HepG2 (cell line): ENCODE measurements around the gene IGSF8. TPM values are rescaled to one million over a fixed set of nuclear protein-coding genes. Genes with fewer than 3 reads are reported as not detected.

Experiments
- ATAC-seq: fragments of 200-7000 bp; cut with Tn5 transposase; 3 replicates; pipeline ENCODE4 v1.9.1; 2020; ENCODE audit warnings: mild to moderate bottlenecking, moderate library complexity
- BruUV-seq: library from RNA; stranded (reverse); fragments of 400-500 nt; replicated peaks from 2 replicates; lab custom pipeline; 2021; lab: Mats Ljungman, UMichigan
- CTCF ChIA-PET: fragments of 300-600 bp; formaldehyde crosslinking; extraction: SDS; loops from one replicate; lab custom pipeline; 2021; ENCODE audit warnings: low total read pairs, inconsistent platforms, low intra/inter-chr PET ratio; lab: Yijun Ruan, JAX
- POLR2A ChIA-PET: fragments of 350-600 bp; sonication (Branson Sonifier 250); formaldehyde crosslinking; loops from one replicate; lab custom pipeline; 2020; ENCODE audit warnings: antibody characterized with exemption, inconsistent platforms; lab: Yijun Ruan, JAX
- DNase-seq: peaks from one replicate; pipeline ENCODE4 v3.0.0-alpha.2; 2015; ENCODE audit warnings: low spot score
- FAIRE-seq: peaks from 3 replicates; lab custom pipeline; 2011; peaks lifted over from hg19 to GRCh38; lab: Jason Lieb, UNC
- H2AFZ ChIP-seq: one replicate; pipeline ENCODE4 v1.6.1; 2011; ENCODE audit warnings: low read length, inconsistent platforms
- H3K27ac ChIP-seq: fragments of 300-600 bp; 3 replicates; pipeline ENCODE4 v1.8.0; 2011; ENCODE audit warnings: mixed run types, mild to moderate bottlenecking, mixed read lengths, low read length, inconsistent platforms; ENCODE audit not compliant: insufficient read depth; ENCODE audit errors: extremely low read length
- H3K27me3 ChIP-seq, 2 experiments: fragments of 200-600 bp in 1 of 2; 2 replicates in 1 of 2; 3 replicates in 1 of 2; pipeline versions ENCODE4 v1.6.0 to v1.8.0; 2011; ENCODE audit warnings: low read length in 2 of 2, mild to moderate bottlenecking in 2 of 2, moderate library complexity in 2 of 2, inconsistent platforms in 1 of 2; ENCODE audit not compliant: insufficient read depth in 2 of 2, control insufficient read depth in 1 of 2
- H3K36me3 ChIP-seq, 2 experiments: fragments of 200-600 bp in 1 of 2; replicated peaks in 1 of 2; 2 replicates in 1 of 2; 3 replicates in 1 of 2; pipeline versions ENCODE4 v1.5.1 to v1.8.0; 2011; ENCODE audit warnings: low read length in 2 of 2, inconsistent platforms in 1 of 2; ENCODE audit not compliant: insufficient read depth in 2 of 2, control insufficient read depth in 1 of 2
- H3K4me1 ChIP-seq: 2 replicates; pipeline ENCODE4 v1.5.1; 2012; ENCODE audit warnings: low read length, inconsistent platforms; ENCODE audit not compliant: insufficient read depth
- H3K4me2 ChIP-seq: 2 replicates; pipeline ENCODE4 v1.6.0; 2011; ENCODE audit warnings: low read depth, low read length, inconsistent platforms
- H3K4me3 ChIP-seq, 3 experiments: fragments of 200-600 bp in 1 of 3; sonication (generic), shearing (Covaris generic) in 1 of 3; replicated peaks in 1 of 3; 2 replicates each; pipeline ENCODE4 v1.5.1; 2011 to 2016; ENCODE audit warnings: low read length in 3 of 3, inconsistent platforms in 2 of 3, low read depth in 2 of 3, mild to moderate bottlenecking in 2 of 3, control low read depth in 1 of 3, mixed read lengths in 1 of 3; ENCODE audit not compliant: insufficient read depth in 1 of 3
- H3K79me2 ChIP-seq: one replicate; pipeline ENCODE4 v1.6.1; 2011; ENCODE audit warnings: low read length, inconsistent platforms; ENCODE audit not compliant: insufficient read depth
- H3K9ac ChIP-seq: 2 replicates; pipeline ENCODE4 v1.6.0; 2011; ENCODE audit warnings: mild to moderate bottlenecking, low read depth, low read length, inconsistent platforms; ENCODE audit not compliant: insufficient read depth
- H3K9me3 ChIP-seq: 2 replicates; pipeline ENCODE4 v1.5.1; 2012; ENCODE audit warnings: mild to moderate bottlenecking, low read length
- H4K20me1 ChIP-seq: 2 replicates; pipeline ENCODE4 v1.6.0; 2011; ENCODE audit warnings: inconsistent platforms, mild to moderate bottlenecking, low read length, moderate library complexity; ENCODE audit not compliant: insufficient read depth
- CBX1 ChIP-seq: IDR thresholded peaks from one replicate; pipeline ENCODE4 v1.6.1; 2016; ENCODE audit warnings: antibody characterized with exemption, low read depth
- EEA1 ChIP-seq: sonication (generic); formaldehyde crosslinking; IDR thresholded peaks from 2 replicates; pipeline ENCODE4 v1.5.1; 2020; ENCODE audit warnings: mild to moderate bottlenecking, missing genetic modification reagents, borderline replicate concordance
- ETV5 ChIP-seq: IDR thresholded peaks from 2 replicates; pipeline ENCODE4 v1.6.1; 2018; ENCODE audit warnings: missing biosample characterization, missing genetic modification reagents, inconsistent platforms, borderline replicate concordance
- GTF3A ChIP-seq: sonication (generic); formaldehyde crosslinking; conservative IDR thresholded peaks from 2 replicates; pipeline ENCODE4 v1.4.0; 2020; ENCODE audit warnings: mild to moderate bottlenecking, missing genetic modification reagents
- JDP2 ChIP-seq: sonication (generic); formaldehyde crosslinking; IDR thresholded peaks from 2 replicates; pipeline ENCODE4 v1.8.1; 2022; ENCODE audit warnings: missing genetic modification reagents, borderline replicate concordance
- KAT8 ChIP-seq: IDR thresholded peaks from 2 replicates; pipeline ENCODE4 v1.6.1; 2016; ENCODE audit warnings: missing genetic modification reagents, missing compliant biosample characterization
- POLR2A ChIP-seq, 2 experiments: IDR thresholded peaks; 2 replicates each; pipeline ENCODE4 v1.6.1; 2011; ENCODE audit warnings: low read depth in 2 of 2, low read length in 2 of 2, mild to moderate bottlenecking in 1 of 2, moderate library complexity in 1 of 2; ENCODE audit not compliant: insufficient read depth in 1 of 2
- PPARG ChIP-seq: conservative IDR thresholded peaks from 2 replicates; pipeline ENCODE4 v1.6.1; 2016; ENCODE audit warnings: missing biosample characterization, missing genetic modification reagents
- RAD21 ChIP-seq: fragments of 450-650 bp; formaldehyde crosslinking; IDR thresholded peaks from 2 replicates; pipeline ENCODE4 v1.5.0; 2020; ENCODE audit warnings: mild to moderate bottlenecking
- RXRB ChIP-seq: IDR thresholded peaks from 2 replicates; pipeline ENCODE4 v1.6.1; 2016; ENCODE audit warnings: borderline replicate concordance, missing genetic modification reagents, missing compliant biosample characterization
- SAP130 ChIP-seq: IDR thresholded peaks from 2 replicates; pipeline ENCODE4 v1.6.1; 2016; ENCODE audit warnings: low read depth
- SRSF4 ChIP-seq: fragments of 200-400 bp; formaldehyde crosslinking; IDR thresholded peaks from one replicate; pipeline ENCODE4 v1.6.1; 2018; ENCODE audit warnings: mild to moderate bottlenecking, low read depth, low read length, moderate library complexity; ENCODE audit not compliant: poor library complexity, severe bottlenecking
- TMF1 ChIP-seq: sonication (generic); formaldehyde crosslinking; IDR thresholded peaks from 2 replicates; pipeline ENCODE4 v1.8.1; 2022; ENCODE audit warnings: low read depth, missing genetic modification reagents
- TRIM22 ChIP-seq: fragments of 450-650 bp; IDR thresholded peaks from 2 replicates; pipeline ENCODE4 v1.6.1; 2017
- ZNF570 ChIP-seq: sonication (generic); formaldehyde crosslinking; IDR thresholded peaks from 2 replicates; pipeline ENCODE4 v1.4.0; 2020; ENCODE audit warnings: mild to moderate bottlenecking, missing genetic modification reagents, borderline replicate concordance
- ZNF597 ChIP-seq: sonication (generic); formaldehyde crosslinking; IDR thresholded peaks from 2 replicates; pipeline ENCODE4 v1.5.0; 2020; ENCODE audit warnings: missing genetic modification reagents
- WGBS: methylation state at CpG from one replicate; pipeline ENCODE4 v1.1.6; 2017; ENCODE audit warnings: low lambda C conversion rate; 5-methylcytosine and 5-hydroxymethylcytosine counted together
- in situ Hi-C: cut with HindIII; loops from 2 replicates; pipeline ENCODE4 v1.10.0; 2017; ENCODE audit warnings: low pct_unique_long_range_greater_than_20kb; ENCODE audit not compliant: extremely low pct_ligation_motif_present
- intact Hi-C: fragments of 100-400 bp; cut with micrococcal nuclease; formaldehyde crosslinking; loops from one replicate; pipeline ENCODE4 v1.10.0; 2022; ENCODE audit not compliant: unreplicated experiment
- polyA plus RNA-seq, 8 experiments: library from polyadenylated mRNA; depleted of rRNA in 3 of 8; stranded (reverse) in 7 of 8; unstranded in 1 of 8; fragments of >200 nt; fragmentation: Illumina TruSeq in 4 of 8; extraction: Trizol in 4 of 8; gene quantifications; 2 replicates each; pipeline versions ENCODE4 v1.2.1 to v1.2.3, GENCODE V29; 2011 to 2016; ENCODE audit warnings: low read depth in 4 of 8, missing spikeins in 1 of 8, mixed read lengths in 1 of 8; ENCODE audit not compliant: insufficient read depth in 1 of 8
- total RNA-seq, 5 experiments: library from RNA; depleted of rRNA; stranded (reverse); fragments of >200 nt; fragmentation: Illumina TruSeq; extraction: Trizol; gene quantifications; 2 replicates each; pipeline ENCODE4 v1.2.3, GENCODE V29; 2016; ENCODE audit warnings: low read depth in 1 of 5
- TF ChIP-seq, protein P1 (sequence below): sonication (generic); formaldehyde crosslinking; IDR thresholded peaks from 2 replicates; pipeline ENCODE4 v1.5.1; 2020; ENCODE audit warnings: mild to moderate bottlenecking, missing genetic modification reagents, moderate library complexity
- TF ChIP-seq, protein P2 (sequence below), 2 experiments: sonication (generic) in 1 of 2; formaldehyde crosslinking in 1 of 2; IDR thresholded peaks; 2 replicates each; pipeline versions ENCODE4 v1.4.0 to v1.6.1; 2016 to 2020; ENCODE audit warnings: borderline replicate concordance in 1 of 2, low read depth in 1 of 2, mild to moderate bottlenecking in 1 of 2, missing genetic modification reagents in 1 of 2

The IGSF8 gene
- total and polyA plus RNA-seq, 2 of the 13 experiments (the other 11 are each of a cell fraction or from before 2014, with no cell fraction given) = 24.0 to 41.0 TPM

- BruUV-seq = no TSS peak
- in situ Hi-C loops (no loop called here), intact Hi-C loops (no loop called here)
- DNase-seq = peak; percentile 46
- FAIRE-seq = peak; percentile 72
- Histone ChIP-seq H3K79me2 (peaks cover 3% of the 10 kb centered on the region), H3K4me2 (peak overlapping the region; percentile 92), H3K27me3 (no peaks in the 10 kb centered on the region; a peak in 1 of 5 replicates), H3K36me3 (no peaks in the 10 kb centered on the region; a peak in 1 of 5 replicates), H3K9me3 (no peaks in the 10 kb centered on the region), H3K4me3 (peak overlapping the region; percentile 77 to 87 (median 80); a peak in 3 of 6 replicates), H3K27ac (no peak overlapping the region), H3K4me1 (peaks cover 83% of the 10 kb centered on the region), H3K9ac (peak overlapping the region; percentile 72; the same call in 1 of the 2 replicates), H4K20me1 (no peaks in the 10 kb centered on the region), H2AFZ (no peak overlapping the region)
- ChIA-PET CTCF (no interaction called here), POLR2A (interaction anchor here (0.9 to 1.8 kb wide), 2 partner anchors 25 to 191 kb away, joined by 3 to 4 read pairs; partner anchors contain the start of gene DCAF8)
- ATAC-seq = no peak
- 35% methylated on average over 5 of the region's 5 CpGs for WGBS
- TF ChIP-seq, protein P1, sequence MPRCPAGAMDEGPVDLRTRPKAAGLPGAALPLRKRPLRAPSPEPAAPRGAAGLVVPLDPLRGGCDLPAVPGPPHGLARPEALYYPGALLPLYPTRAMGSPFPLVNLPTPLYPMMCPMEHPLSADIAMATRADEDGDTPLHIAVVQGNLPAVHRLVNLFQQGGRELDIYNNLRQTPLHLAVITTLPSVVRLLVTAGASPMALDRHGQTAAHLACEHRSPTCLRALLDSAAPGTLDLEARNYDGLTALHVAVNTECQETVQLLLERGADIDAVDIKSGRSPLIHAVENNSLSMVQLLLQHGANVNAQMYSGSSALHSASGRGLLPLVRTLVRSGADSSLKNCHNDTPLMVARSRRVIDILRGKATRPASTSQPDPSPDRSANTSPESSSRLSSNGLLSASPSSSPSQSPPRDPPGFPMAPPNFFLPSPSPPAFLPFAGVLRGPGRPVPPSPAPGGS = no peak
- TF ChIP-seq PPARG (CRISPR knock-in tag) = 0 out of 2 replicates have a peak, but pooled peaks have one; percentile 31
- TF ChIP-seq TMF1 (CRISPR knock-in tag) = no peak
- TF ChIP-seq SAP130 (CRISPR knock-in tag) = peak; percentile 55; the same call in 1 of the 2 replicates
- no peak for TF ChIP-seq ZNF570 (CRISPR knock-in tag)
- no peak for TF ChIP-seq JDP2 (CRISPR knock-in tag)
- TF ChIP-seq RXRB (CRISPR knock-in tag) = peak; percentile 12; the same call in 1 of the 2 replicates
- no peak for TF ChIP-seq RAD21 (CRISPR knock-in tag)
- no peak for TF ChIP-seq SRSF4
- no peak for TF ChIP-seq POLR2A (IDR thresholded peaks at IDR 0.05; ENCODE audit: insufficient read depth in 1 of 2, low read depth in 2 of 2, low read length in 2 of 2)
- no peak for TF ChIP-seq CBX1
- TF ChIP-seq GTF3A (CRISPR knock-in tag) = no peak
- no peak for TF ChIP-seq EEA1 (CRISPR knock-in tag)
- TF ChIP-seq ETV5 (CRISPR knock-in tag) = peak; percentile 76; the same call in 1 of the 2 replicates
- no peak for TF ChIP-seq KAT8 (CRISPR knock-in tag)
- no peak for TF ChIP-seq ZNF597 (CRISPR knock-in tag)
- TF ChIP-seq, protein P2, sequence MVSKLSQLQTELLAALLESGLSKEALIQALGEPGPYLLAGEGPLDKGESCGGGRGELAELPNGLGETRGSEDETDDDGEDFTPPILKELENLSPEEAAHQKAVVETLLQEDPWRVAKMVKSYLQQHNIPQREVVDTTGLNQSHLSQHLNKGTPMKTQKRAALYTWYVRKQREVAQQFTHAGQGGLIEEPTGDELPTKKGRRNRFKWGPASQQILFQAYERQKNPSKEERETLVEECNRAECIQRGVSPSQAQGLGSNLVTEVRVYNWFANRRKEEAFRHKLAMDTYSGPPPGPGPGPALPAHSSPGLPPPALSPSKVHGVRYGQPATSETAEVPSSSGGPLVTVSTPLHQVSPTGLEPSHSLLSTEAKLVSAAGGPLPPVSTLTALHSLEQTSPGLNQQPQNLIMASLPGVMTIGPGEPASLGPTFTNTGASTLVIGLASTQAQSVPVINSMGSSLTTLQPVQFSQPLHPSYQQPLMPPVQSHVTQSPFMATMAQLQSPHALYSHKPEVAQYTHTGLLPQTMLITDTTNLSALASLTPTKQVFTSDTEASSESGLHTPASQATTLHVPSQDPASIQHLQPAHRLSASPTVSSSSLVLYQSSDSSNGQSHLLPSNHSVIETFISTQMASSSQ (IDR thresholded peaks at IDR 0.05; ENCODE audit: low read depth) = no peak
- TF ChIP-seq, protein P2 (CRISPR knock-in tag; IDR thresholded peaks at IDR 0.05; ENCODE audit: borderline replicate concordance) = no peak
- TF ChIP-seq TRIM22 = no peak
Observed at GRCh38 chr1:160071289-160071688, 27.1 kb downstream of the IGSF8 start.
